Measurements from ENCODE around the gene FGD2.

FGD2 gene

DNA sequence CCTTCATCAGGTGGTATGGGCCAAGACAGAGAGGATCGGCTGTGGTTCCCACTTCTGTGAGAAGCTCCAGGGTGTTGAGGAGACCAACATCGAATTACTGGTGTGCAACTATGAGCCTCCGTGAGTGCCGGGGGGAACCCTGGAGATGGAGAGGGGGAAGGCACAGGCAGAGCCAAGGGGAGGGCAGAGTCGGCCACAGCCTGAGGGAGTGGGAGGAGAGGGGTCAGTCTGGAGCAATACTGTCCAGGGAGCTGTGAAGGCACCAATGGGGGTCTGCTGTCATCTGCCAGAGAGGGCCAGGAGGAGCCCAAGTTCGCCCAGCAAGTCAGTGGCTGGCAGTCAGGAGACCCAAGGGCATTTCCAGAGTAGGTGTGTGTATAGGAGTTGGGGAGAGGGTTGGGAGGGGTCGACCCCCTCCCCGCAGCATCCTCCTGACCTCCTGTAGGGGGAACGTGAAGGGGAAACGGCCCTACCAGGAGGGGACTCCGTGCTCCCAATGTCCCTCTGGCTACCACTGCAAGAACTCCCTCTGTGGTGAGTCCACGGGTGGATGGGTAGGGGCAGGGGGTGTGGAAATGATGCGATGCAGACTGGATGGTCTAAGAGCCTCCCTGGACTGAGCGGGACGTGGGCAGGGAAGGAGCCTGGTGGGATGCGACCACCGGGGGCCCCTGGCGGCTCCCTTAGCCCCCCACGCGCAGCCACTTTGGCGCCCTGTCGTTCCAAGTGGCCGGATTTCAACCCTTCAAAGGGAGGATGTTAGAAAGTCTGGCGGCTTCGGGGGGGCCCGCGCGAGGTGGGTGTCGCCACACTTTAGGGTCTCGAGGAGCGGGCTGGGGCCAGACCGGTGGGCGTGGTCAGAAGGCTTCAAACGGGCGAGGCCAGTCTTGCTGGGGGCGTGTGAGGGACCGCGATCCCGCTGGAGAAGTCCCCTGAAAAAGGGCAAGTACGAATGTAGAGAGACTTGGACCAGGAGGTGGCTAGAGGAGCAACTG, 43.7 kb upstream of the FGD2 start:
- H3K4me3 ChIP-seq (ENCODE audit: low read depth, low read length) = no peak overlapping the region
- TF ChIP-seq, protein P1, sequence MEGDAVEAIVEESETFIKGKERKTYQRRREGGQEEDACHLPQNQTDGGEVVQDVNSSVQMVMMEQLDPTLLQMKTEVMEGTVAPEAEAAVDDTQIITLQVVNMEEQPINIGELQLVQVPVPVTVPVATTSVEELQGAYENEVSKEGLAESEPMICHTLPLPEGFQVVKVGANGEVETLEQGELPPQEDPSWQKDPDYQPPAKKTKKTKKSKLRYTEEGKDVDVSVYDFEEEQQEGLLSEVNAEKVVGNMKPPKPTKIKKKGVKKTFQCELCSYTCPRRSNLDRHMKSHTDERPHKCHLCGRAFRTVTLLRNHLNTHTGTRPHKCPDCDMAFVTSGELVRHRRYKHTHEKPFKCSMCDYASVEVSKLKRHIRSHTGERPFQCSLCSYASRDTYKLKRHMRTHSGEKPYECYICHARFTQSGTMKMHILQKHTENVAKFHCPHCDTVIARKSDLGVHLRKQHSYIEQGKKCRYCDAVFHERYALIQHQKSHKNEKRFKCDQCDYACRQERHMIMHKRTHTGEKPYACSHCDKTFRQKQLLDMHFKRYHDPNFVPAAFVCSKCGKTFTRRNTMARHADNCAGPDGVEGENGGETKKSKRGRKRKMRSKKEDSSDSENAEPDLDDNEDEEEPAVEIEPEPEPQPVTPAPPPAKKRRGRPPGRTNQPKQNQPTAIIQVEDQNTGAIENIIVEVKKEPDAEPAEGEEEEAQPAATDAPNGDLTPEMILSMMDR (IDR thresholded peaks at IDR 0.05; ENCODE audit: low read depth, low read length) = no peak

DNA sequence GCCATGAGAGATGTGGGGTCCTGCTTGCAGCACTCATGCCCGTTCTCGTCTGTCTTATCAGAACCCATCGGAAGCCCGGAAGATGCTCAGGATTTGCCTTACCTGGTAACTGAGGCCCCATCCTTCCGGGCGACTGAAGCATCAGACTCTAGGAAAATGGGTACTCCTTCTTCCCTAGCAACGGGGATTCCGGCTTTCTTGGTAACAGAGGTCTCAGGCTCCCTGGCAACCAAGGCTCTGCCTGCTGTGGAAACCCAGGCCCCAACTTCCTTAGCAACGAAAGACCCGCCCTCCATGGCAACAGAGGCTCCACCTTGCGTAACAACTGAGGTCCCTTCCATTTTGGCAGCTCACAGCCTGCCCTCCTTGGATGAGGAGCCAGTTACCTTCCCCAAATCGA, 42.6 kb upstream of the FGD2 start:
- TF ChIP-seq, protein P1 (IDR thresholded peaks at IDR 0.05; ENCODE audit: low read depth, low read length) = no peak
- H3K4me3 ChIP-seq (ENCODE audit: low read depth, low read length) = no peak overlapping the region

DNA sequence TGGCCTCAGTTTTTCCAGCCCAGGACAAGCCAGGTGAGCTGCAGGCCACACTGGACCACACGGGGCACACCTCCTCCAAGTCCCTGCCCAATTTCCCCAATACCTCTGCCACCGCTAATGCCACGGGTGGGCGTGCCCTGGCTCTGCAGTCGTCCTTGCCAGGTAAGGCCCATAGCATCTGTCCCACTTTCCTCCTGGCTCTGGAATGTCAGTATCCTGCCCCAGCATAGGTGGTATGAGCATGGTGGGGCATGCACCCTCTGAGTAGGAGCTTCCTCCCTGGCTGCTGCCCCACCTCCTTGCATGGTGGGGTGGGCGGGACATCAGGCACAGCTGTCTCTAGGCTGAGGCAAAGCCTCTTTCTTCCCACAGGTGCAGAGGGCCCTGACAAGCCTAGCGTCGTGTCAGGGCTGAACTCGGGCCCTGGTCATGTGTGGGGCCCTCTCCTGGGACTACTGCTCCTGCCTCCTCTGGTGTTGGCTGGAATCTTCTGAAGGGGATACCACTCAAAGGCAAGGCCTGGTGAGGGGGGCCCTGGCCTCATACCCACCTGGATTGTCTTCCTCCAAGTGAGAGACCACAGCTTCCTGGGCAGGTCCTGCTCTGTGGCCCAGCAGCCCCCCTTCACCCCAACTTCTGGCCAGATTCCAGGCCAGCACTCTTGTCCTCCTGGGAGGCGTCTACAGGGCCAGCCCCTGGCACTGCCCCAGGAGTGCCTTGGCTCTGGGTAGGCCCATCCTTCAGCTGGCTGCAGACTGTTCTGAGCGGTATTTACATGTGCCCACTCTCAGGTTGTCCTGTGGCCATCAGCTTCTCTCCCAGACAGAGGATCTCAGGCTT, 41.8 kb upstream of the FGD2 start:
- H3K4me3 ChIP-seq (ENCODE audit: low read depth, low read length) = no peak overlapping the region
- TF ChIP-seq, protein P1 (IDR thresholded peaks at IDR 0.05; ENCODE audit: low read depth, low read length) = no peak

DNA sequence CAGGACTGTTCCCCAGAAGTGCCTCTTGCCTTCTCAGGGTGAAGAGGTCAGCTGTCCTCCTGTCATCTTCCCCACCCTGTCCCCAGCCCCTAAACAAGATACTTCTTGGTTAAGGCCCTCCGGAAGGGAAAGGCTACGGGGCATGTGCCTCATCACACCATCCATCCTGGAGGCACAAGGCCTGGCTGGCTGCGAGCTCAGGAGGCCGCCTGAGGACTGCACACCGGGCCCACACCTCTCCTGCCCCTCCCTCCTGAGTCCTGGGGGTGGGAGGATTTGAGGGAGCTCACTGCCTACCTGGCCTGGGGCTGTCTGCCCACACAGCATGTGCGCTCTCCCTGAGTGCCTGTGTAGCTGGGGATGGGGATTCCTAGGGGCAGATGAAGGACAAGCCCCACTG, 41.1 kb upstream of the FGD2 start:
- H3K4me3 ChIP-seq (ENCODE audit: low read depth, low read length) = no peak overlapping the region
- TF ChIP-seq, protein P1 (IDR thresholded peaks at IDR 0.05; ENCODE audit: low read depth, low read length) = no peak

DNA sequence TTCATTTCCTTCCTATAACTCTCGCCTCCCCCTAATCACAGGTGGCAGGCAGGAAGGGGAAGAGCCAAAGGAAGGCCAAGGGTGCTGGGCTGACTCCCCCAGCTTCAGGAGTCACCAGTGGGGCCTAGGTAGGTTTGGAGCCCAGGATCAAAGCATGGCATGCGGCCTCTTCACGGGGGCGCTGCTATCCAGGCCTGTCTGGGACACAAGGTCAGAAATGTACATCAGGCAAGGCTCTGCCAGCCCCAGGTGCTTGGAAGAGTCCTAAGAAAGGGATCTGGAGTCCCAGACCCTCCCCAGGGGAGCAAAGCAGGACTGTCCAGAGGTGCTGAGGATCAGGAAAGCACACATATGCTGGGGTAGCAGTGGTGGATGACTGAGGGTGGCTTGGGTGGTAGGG, 40.5 kb upstream of the FGD2 start:
- H3K4me3 ChIP-seq (ENCODE audit: low read depth, low read length) = no peak overlapping the region
- TF ChIP-seq, protein P1 (IDR thresholded peaks at IDR 0.05; ENCODE audit: low read depth, low read length) = no peak

DNA sequence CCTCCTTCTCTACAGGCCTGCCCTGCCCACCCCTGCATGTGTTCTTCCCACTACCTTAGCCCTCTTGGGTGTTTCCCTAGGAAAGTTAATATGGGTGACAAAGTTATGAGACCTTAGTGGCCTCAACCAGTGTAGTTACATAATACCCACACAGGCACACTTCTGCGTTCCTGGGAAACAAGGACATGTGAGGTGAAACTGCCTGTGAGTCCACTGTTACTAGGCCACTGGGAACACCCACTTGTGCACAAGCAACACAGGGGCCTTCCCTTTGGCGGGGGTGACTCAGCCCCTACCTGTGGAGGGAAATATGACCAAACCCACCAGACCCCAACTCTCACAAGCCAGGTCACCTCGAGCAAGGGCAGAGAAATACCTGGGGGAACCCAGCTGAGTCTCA, 38.2 kb upstream of the FGD2 start:
- TF ChIP-seq, protein P1 (IDR thresholded peaks at IDR 0.05; ENCODE audit: low read depth, low read length) = no peak
- H3K4me3 ChIP-seq (ENCODE audit: low read depth, low read length) = no peak overlapping the region

All from WI38 (cell line).